Ovary (tissue), 9 donors: ENCODE data around the gene ITPRIPL2. TPM values are rescaled to one million over a fixed set of nuclear protein-coding genes. Genes with fewer than 3 reads are reported as not detected.

Experiments
- DNase-seq, 5 donors: peaks; one replicate each; pipeline ENCODE4 v3.0.0-alpha.2; 2019 to 2020
- H3K27ac ChIP-seq, 2 donors: fragments of 200-600 bp; one replicate each; pipeline versions ENCODE4 v1.5.1 to v1.8.0; 2019 to 2022
- H3K27me3 ChIP-seq: fragments of 200-600 bp; one replicate; pipeline ENCODE4 v1.8.0; 2022
- H3K36me3 ChIP-seq: fragments of 200-600 bp; sonication (generic); one replicate; pipeline ENCODE4 v1.5.1; 2019
- H3K4me1 ChIP-seq: one replicate; pipeline ENCODE4 v1.8.1; 2013; ENCODE audit warnings: mild to moderate bottlenecking, moderate library complexity; ENCODE audit not compliant: insufficient read depth
- H3K4me3 ChIP-seq: fragments of 200-600 bp; sonication (generic); one replicate; pipeline ENCODE4 v1.5.1; 2017
- H3K9me3 ChIP-seq, 2 donors: fragments of 200-600 bp in 1 of 2; sonication (generic) in 1 of 2; one replicate each; pipeline versions ENCODE4 v1.5.1 to v1.8.1; 2013 to 2019; ENCODE audit warnings: mild to moderate bottlenecking in 1 of 2, moderate library complexity in 1 of 2
- CTCF ChIP-seq, 3 donors: fragments of 450-650 bp in 2 of 3; fragments of 200-600 bp in 1 of 3; IDR thresholded peaks; one replicate each; pipeline versions ENCODE4 v1.5.1 to v1.8.0; 2016 to 2022; ENCODE audit warnings: antibody characterized with exemption in 3 of 3, mild to moderate bottlenecking in 1 of 3
- EP300 ChIP-seq: sonication (generic); formaldehyde crosslinking; IDR thresholded peaks from one replicate; pipeline ENCODE4 v1.6.1; 2017; ENCODE audit warnings: antibody characterized with exemption
- POLR2A ChIP-seq: fragments of 450-650 bp; IDR thresholded peaks from one replicate; pipeline ENCODE4 v1.6.1; 2017; ENCODE audit warnings: antibody characterized with exemption, mild to moderate bottlenecking, moderate library complexity
- WGBS, 3 donors: extraction: QIAGEN DNeasy Blood & Tissue Kit in 1 of 3; methylation state at CpG; one replicate each; pipeline versions ENCODE4 v1.1.5 to v1.1.7; 2013 to 2017; 5-methylcytosine and 5-hydroxymethylcytosine counted together
- intact Hi-C, 4 donors: fragments of 100-400 bp; cut with DNase I; formaldehyde crosslinking; loops; one replicate each; pipeline versions ENCODE4 v1.11.0 to v1.15.1; 2022 to 2023
- polyA plus RNA-seq, 2 donors: library from polyadenylated mRNA; stranded (reverse); fragments of 200-250 nt in 1 of 2; fragments of 350-450 nt in 1 of 2; fragmentation: Illumina TruSeq in 1 of 2; extraction: RNeasy Lipid Tissue Mini Kit (QIAGEN cat#74804) in 1 of 2; gene quantifications; one replicate each; pipeline ENCODE4 v1.2.3, GENCODE V29; 2013 to 2014
- total RNA-seq, 7 donors: library from RNA; depleted of rRNA in 2 of 7; stranded (reverse); fragments of >200 nt in 2 of 7; fragmentation: NEBNext Ultra II Directional in 3 of 7; extraction: Animal tissue kit (Norgen Biotek cat#: 25700) in 3 of 7; gene quantifications; one replicate each; pipeline versions ENCODE4 v1.1.0 to v1.2.4, GENCODE V29; 2016 to 2023
- donor health status: DM: no; HTN: no; CAD: no; lungs with moderate emphysema.
- donor health status: DM: no; HTN: no; CAD: no.
- donor health status: Bipolar disorder and iron deficiency.
- donor health status: DM: yes; HTN: yes; CAD: no.
- donor health status: DM: no; HTN: no; CAD: no.
- donor health status: DM: yes; HTN: yes; CAD: no.

Gene ITPRIPL2
- total and polyA plus RNA-seq, 9 donors: 11.4 to 58.5 (median 42.3) TPM

DNA sequence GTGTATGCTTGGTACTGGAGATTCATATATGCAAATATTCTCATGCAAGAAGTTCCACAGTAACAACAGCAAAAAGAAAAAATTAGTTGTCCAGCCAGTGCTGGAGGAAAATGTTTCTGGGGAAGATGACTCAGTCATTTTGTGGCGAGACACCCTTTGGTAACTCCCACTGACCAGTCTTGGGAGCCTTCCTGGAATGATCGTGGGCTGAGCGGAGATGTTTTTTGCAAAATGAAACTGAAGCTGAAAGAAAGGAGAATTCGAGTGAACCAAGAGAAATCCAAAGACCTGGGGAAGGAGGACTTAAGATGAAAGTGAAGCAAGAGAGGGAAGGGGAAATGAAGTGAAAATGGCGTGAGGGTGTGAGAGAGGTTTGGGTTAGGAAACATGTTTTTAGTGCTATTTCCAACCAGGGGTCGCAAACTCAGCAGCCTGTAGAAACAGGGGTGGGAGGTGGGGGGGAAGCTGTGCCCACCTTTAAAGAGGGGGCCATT is 5.2 kb downstream of the ITPRIPL2 start:
- peak; percentile 50 to 75 (median 58) for DNase-seq
- Histone ChIP-seq H3K36me3 (no peaks in the 10 kb centered on the region), H3K9me3 (no peaks in the 10 kb centered on the region), H3K4me1 (peaks cover 21% of the 10 kb centered on the region), H3K4me3 (peak overlapping the region; percentile 20), H3K27ac (peak overlapping the region; percentile 14 to 92), H3K27me3 (no peaks in the 10 kb centered on the region)
- 3% methylated on average over 6 of the region's 6 CpGs for WGBS, 3 donors
- intact Hi-C loops: loop anchor here in 1 of 4 donors (10.0 kb wide), 1 partner anchor 314 kb away; the partner anchor contains the start of gene ARL6IP1
- TF ChIP-seq POLR2A: no peak
- no peak for TF ChIP-seq CTCF (IDR thresholded peaks at IDR 0.05)
- TF ChIP-seq EP300: no peak

GRCh38 chr16:19119564-19119963 is 5.8 kb downstream of the ITPRIPL2 start:
- peak overlapping the region; percentile 14 to 92 for H3K27ac ChIP-seq
- DNase-seq: no peak
- H3K27me3 ChIP-seq: no peaks in the 10 kb centered on the region
- H3K36me3 ChIP-seq: no peaks in the 10 kb centered on the region
- H3K4me1 ChIP-seq: peaks cover 21% of the 10 kb centered on the region
- peak overlapping the region; percentile 20 for H3K4me3 ChIP-seq
- WGBS, 3 donors: 11 to 16% (median 14%) methylated on average over 5 of the region's 5 CpGs
- TF ChIP-seq EP300 (no peak), CTCF (IDR thresholded peaks at IDR 0.05) (no peak), POLR2A (no peak)
- intact Hi-C loops: loop anchor here in 1 of 4 donors (10.0 kb wide), 1 partner anchor 315 kb away; the partner anchor contains the start of gene ARL6IP1
- no peaks in the 10 kb centered on the region for H3K9me3 ChIP-seq

GRCh38 chr16:19123535-19124178 is 9.9 kb downstream of the ITPRIPL2 start:
- 77 to 92% (median 91%) methylated on average over 6 of the region's 6 CpGs for WGBS, 3 donors
- Histone ChIP-seq H3K4me1 (peaks cover 6% of the 10 kb centered on the region), H3K9me3 (no peaks in the 10 kb centered on the region), H3K27me3 (no peaks in the 10 kb centered on the region), H3K4me3 (no peak overlapping the region), H3K27ac (no peak overlapping the region), H3K36me3 (no peaks in the 10 kb centered on the region)
- no peak for TF ChIP-seq CTCF (IDR thresholded peaks at IDR 0.05)
- no peak for DNase-seq
- intact Hi-C loops: no loop called here

DNA sequence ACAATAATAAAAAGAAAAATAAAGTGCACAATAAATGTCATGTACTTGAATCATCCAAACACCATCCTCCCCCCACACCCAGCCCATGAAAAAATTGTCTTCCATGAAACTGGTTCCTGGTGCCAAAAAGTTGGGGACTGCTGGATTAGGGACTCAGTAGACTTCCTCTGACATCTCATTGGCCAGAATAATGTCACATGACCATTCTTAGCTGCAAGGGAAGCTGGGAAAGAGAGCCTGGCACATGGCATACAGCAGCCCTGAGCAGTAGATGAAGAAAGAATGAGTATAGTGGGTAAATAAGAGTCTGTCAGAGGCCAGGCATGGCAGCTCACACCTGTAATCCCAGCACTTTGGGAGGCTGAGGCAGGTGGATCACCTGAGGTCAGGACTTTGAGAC is 12.5 kb downstream of the ITPRIPL2 start:
- no peaks in the 10 kb centered on the region for H3K36me3 ChIP-seq
- intact Hi-C loops: no loop called here
- H3K27ac ChIP-seq: no peak overlapping the region
- DNase-seq: no peak
- no peak for TF ChIP-seq CTCF (IDR thresholded peaks at IDR 0.05)
- TF ChIP-seq POLR2A: no peak
- no peak for TF ChIP-seq EP300
- H3K9me3 ChIP-seq: no peaks in the 10 kb centered on the region
- no peak overlapping the region for H3K4me3 ChIP-seq
- no peaks in the 10 kb centered on the region for H3K27me3 ChIP-seq
- no peaks in the 10 kb centered on the region for H3K4me1 ChIP-seq
